Tibial nerve (tissue), 4 donors: ENCODE data around the gene LFNG. TPM values are rescaled to one million over a fixed set of nuclear protein-coding genes. Genes with fewer than 3 reads are reported as not detected.

ENCODE experiments used
- DNase-seq, 2 donors: peaks; one replicate each; pipeline ENCODE4 v3.0.0-alpha.2; 2019; ENCODE audit warnings: low spot score in 2 of 2
- H3K27ac ChIP-seq, 4 donors: fragments of 200-600 bp; sonication (generic) in 3 of 4; one replicate each; pipeline ENCODE4 v1.5.1; 2017 to 2019; ENCODE audit warnings: mild to moderate bottlenecking in 1 of 4
- H3K27me3 ChIP-seq, 2 donors: fragments of 200-600 bp; sonication (generic) in 1 of 2; one replicate each; pipeline versions ENCODE4 v1.5.1 to v1.6.0; 2017 to 2019
- H3K36me3 ChIP-seq, 3 donors: fragments of 200-600 bp; sonication (generic); one replicate each; pipeline ENCODE4 v1.5.1; 2018 to 2019
- H3K4me1 ChIP-seq, 4 donors: fragments of 200-600 bp; sonication (generic) in 3 of 4; one replicate each; pipeline ENCODE4 v1.5.1; 2017 to 2019
- H3K4me3 ChIP-seq, 4 donors: fragments of 200-600 bp; sonication (generic) in 3 of 4; one replicate each; pipeline ENCODE4 v1.5.1; 2017 to 2019; ENCODE audit warnings: mild to moderate bottlenecking in 1 of 4, moderate library complexity in 1 of 4
- H3K9me3 ChIP-seq, 4 donors: fragments of 200-600 bp; sonication (generic) in 3 of 4; one replicate each; pipeline ENCODE4 v1.5.1; 2017 to 2019
- CTCF ChIP-seq, 5 experiments: fragments of 200-600 bp in 3 of 5; fragments of 450-650 bp in 2 of 5; sonication (generic) in 3 of 5; IDR thresholded peaks; one replicate each; pipeline ENCODE4 v1.5.1; 2016 to 2019; ENCODE audit warnings: antibody characterized with exemption in 5 of 5, mild to moderate bottlenecking in 3 of 5, moderate library complexity in 2 of 5
- EP300 ChIP-seq, 2 donors: sonication (generic); formaldehyde crosslinking; IDR thresholded peaks; one replicate each; pipeline ENCODE4 v1.6.1; 2017; ENCODE audit warnings: antibody characterized with exemption in 2 of 2, mild to moderate bottlenecking in 1 of 2
- POLR2A ChIP-seq, 2 donors: fragments of 450-650 bp; IDR thresholded peaks; one replicate each; pipeline ENCODE4 v1.6.1; 2017; ENCODE audit warnings: antibody characterized with exemption in 2 of 2, mild to moderate bottlenecking in 2 of 2, moderate library complexity in 2 of 2
- WGBS, 2 donors: methylation state at CpG; one replicate each; pipeline ENCODE4 v1.1.5; 2018; 5-methylcytosine and 5-hydroxymethylcytosine counted together
- small RNA-seq: library from RNA; depleted of rRNA; stranded (forward); fragments of <200 nt; gene quantifications from one replicate; pipeline ENCODE3, GENCODE V24; 2016
- total RNA-seq, 4 donors: library from RNA; depleted of rRNA; stranded (reverse); fragments of >200 nt; gene quantifications; one replicate each; pipeline ENCODE4 v1.1.0, GENCODE V29; 2016

LFNG gene
- total RNA-seq, 4 donors from 2014 or later = 8.8 to 21.6 (median 11.3) TPM

- Histone ChIP-seq H3K27me3 (no peaks in the 10 kb centered on the region), H3K9me3 (no peaks in the 10 kb centered on the region), H3K27ac (no peak overlapping the region), H3K4me1 (no peaks in the 10 kb centered on the region), H3K36me3 (peaks cover 0 to 58% (median 7%) of the 10 kb centered on the region in 3 donors), H3K4me3 (no peak overlapping the region)
- no peak for TF ChIP-seq POLR2A (IDR thresholded peaks at IDR 0.05)
- TF ChIP-seq EP300 (IDR thresholded peaks at IDR 0.05) = no peak
- no peak for TF ChIP-seq CTCF (IDR thresholded peaks at IDR 0.05)
- no peak for DNase-seq
- WGBS, 2 donors = 87 to 90% methylated on average over 9 of the region's 9 CpGs
Measured at GRCh38 chr7:2573761-2574160, 54.2 kb downstream of the LFNG start.

- no peak overlapping the region for H3K4me3 ChIP-seq
- no peaks in the 10 kb centered on the region for H3K4me1 ChIP-seq
- peaks cover 0 to 63% (median 7%) of the 10 kb centered on the region in 3 donors for H3K36me3 ChIP-seq
- H3K9me3 ChIP-seq = no peaks in the 10 kb centered on the region
- no peak for DNase-seq
- H3K27me3 ChIP-seq = no peaks in the 10 kb centered on the region
- H3K27ac ChIP-seq = no peak overlapping the region
- WGBS, 2 donors = 82 to 92% methylated on average over 15 to 19 of the region's 21 CpGs
- TF ChIP-seq POLR2A (IDR thresholded peaks at IDR 0.05) (no peak), EP300 (IDR thresholded peaks at IDR 0.05) (no peak), CTCF (IDR thresholded peaks at IDR 0.05) (no peak)
Measured at GRCh38 chr7:2575046-2575732, 55.6 kb downstream of the LFNG start.

GRCh38 chr7:2575733-2576340, 56.3 kb downstream of the LFNG start:
- Histone ChIP-seq H3K27me3 (no peaks in the 10 kb centered on the region), H3K4me1 (no peaks in the 10 kb centered on the region), H3K9me3 (no peaks in the 10 kb centered on the region), H3K4me3 (no peak overlapping the region), H3K27ac (no peak overlapping the region), H3K36me3 (peaks cover 0 to 69% (median 7%) of the 10 kb centered on the region in 3 donors)
- no peak for TF ChIP-seq CTCF (IDR thresholded peaks at IDR 0.05)
- no peak for DNase-seq
- 73 to 79% methylated on average over 21 of the region's 21 CpGs for WGBS, 2 donors

- no peaks in the 10 kb centered on the region for H3K4me1 ChIP-seq
- no peak for DNase-seq
- H3K27me3 ChIP-seq = no peaks in the 10 kb centered on the region
- no peak for TF ChIP-seq EP300 (IDR thresholded peaks at IDR 0.05)
- no peak for TF ChIP-seq POLR2A (IDR thresholded peaks at IDR 0.05)
- no peak for TF ChIP-seq CTCF (IDR thresholded peaks at IDR 0.05)
- H3K27ac ChIP-seq = no peak overlapping the region
- H3K9me3 ChIP-seq = no peaks in the 10 kb centered on the region
- 91 to 92% methylated on average over 50 to 56 of the region's 56 CpGs for WGBS, 2 donors
- H3K4me3 ChIP-seq = no peak overlapping the region
- H3K36me3 ChIP-seq = peaks cover 0 to 75% (median 7%) of the 10 kb centered on the region in 3 donors
Measured at GRCh38 chr7:2576742-2577491, 57.3 kb downstream of the LFNG start.

Small RNA genes within 50 kb of the gene (small RNA-seq; reads per million reads assigned to genes)
- not detected for gene MIR4648

Other genes starting within 250 kb of the LFNG start
- gene SNX8, start 205.3 kb upstream of the LFNG start, total RNA-seq = 10 to 100 TPM in 3 of 4 donors, 1 to 10 TPM in 1; 8.6 to 39.6 (median 18.9) TPM
- gene EIF3B, start 164.9 kb upstream of the LFNG start, total RNA-seq = 100 to 1,000 TPM; 124 to 232 (median 147) TPM
- gene CHST12, start 116.2 kb upstream of the LFNG start, total RNA-seq = 10 to 100 TPM; 21.0 to 29.9 (median 29.3) TPM
- not detected for gene GRIFIN, start 43.4 kb upstream of the LFNG start, total RNA-seq
- gene BRAT1, start 35.8 kb downstream of the LFNG start, total RNA-seq = 10 to 100 TPM; 38.0 to 72.9 (median 52.0) TPM
- 10 to 100 TPM; 16.8 to 46.9 (median 26.9) TPM for gene IQCE, start 39.2 kb downstream of the LFNG start, total RNA-seq
- gene TTYH3, start 112.2 kb downstream of the LFNG start, total RNA-seq = 10 to 100 TPM in 3 of 4 donors, 1 to 10 TPM in 1; 7.2 to 43.2 (median 15.7) TPM
- 1 to 10 TPM in 2 of 4 donors, under 1 TPM in 2; 0.39 to 1.7 (median 1.2) TPM for gene AMZ1, start 168.4 kb downstream of the LFNG start, total RNA-seq